GM12801 (cell line): Measurements from ENCODE around the gene ACP5.

Source experiments
- TF ChIP-seq, protein P1 (sequence below): IDR thresholded peaks from one replicate; pipeline ENCODE4 v1.5.1; 2011; ENCODE audit warnings: control low read depth; ENCODE audit not compliant: insufficient read length; ENCODE audit errors: extremely low read depth

The ACP5 gene

DNA sequence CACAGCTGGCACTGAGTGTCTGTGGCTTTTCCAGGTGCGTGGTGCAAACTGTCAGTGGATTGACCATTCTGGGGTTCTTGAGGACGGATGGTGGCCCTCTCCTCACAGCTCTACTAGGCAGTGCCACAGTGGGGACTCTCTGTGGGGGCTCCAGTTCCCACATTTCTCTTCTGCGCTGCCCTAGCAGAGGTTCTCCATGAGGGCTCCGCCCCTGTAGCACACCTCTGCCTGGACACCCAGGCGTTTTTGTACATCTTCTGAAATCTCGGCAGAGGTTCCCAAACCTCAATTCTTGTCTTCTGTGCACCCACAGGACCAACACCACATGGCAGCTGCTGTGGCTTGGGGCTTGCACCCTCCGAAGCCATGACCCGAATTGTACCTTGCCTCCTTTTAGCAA, 29.0 kb upstream of the ACP5 start:
- TF ChIP-seq, protein P1, sequence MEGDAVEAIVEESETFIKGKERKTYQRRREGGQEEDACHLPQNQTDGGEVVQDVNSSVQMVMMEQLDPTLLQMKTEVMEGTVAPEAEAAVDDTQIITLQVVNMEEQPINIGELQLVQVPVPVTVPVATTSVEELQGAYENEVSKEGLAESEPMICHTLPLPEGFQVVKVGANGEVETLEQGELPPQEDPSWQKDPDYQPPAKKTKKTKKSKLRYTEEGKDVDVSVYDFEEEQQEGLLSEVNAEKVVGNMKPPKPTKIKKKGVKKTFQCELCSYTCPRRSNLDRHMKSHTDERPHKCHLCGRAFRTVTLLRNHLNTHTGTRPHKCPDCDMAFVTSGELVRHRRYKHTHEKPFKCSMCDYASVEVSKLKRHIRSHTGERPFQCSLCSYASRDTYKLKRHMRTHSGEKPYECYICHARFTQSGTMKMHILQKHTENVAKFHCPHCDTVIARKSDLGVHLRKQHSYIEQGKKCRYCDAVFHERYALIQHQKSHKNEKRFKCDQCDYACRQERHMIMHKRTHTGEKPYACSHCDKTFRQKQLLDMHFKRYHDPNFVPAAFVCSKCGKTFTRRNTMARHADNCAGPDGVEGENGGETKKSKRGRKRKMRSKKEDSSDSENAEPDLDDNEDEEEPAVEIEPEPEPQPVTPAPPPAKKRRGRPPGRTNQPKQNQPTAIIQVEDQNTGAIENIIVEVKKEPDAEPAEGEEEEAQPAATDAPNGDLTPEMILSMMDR = no peak

DNA sequence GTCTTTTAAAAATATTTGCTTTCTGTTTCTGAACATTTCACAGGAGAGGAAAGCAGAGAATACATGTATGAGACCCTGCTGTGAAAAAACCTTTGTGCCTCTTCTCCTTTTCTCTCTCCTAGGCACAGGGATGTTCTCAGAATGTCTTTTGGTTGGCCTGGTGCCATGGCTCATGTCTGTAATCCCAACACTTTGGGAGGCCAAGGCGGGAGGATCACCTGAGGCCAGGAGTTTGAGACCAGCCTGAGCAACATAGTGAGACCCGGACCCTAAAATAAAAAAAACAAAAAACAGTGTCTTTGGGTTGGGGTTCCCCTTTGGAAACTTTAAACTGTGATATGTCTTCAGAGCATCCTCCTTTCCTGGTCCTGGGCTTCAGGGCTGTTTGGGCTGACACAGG, 21.3 kb upstream of the ACP5 start:
- TF ChIP-seq, protein P1 = no peak

DNA sequence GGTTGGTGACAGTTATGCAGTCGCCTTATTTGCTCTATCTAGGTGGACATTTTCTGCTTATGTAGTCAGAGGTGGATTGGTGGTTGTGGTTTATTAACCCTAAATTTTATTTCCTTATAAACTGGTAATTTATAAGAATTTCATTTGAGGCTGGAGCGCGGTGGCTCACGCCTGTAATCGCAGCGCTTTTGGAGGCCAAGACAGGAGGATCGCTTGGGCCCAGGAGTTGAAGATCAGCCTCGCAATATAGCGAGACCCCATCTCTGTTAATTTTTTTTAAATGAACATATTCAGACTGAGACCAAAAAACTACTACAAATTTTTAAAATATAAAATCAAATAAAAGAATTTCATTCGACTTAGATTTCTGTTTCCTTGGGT, 20.6 kb upstream of the ACP5 start:
- TF ChIP-seq, protein P1 = no peak

DNA sequence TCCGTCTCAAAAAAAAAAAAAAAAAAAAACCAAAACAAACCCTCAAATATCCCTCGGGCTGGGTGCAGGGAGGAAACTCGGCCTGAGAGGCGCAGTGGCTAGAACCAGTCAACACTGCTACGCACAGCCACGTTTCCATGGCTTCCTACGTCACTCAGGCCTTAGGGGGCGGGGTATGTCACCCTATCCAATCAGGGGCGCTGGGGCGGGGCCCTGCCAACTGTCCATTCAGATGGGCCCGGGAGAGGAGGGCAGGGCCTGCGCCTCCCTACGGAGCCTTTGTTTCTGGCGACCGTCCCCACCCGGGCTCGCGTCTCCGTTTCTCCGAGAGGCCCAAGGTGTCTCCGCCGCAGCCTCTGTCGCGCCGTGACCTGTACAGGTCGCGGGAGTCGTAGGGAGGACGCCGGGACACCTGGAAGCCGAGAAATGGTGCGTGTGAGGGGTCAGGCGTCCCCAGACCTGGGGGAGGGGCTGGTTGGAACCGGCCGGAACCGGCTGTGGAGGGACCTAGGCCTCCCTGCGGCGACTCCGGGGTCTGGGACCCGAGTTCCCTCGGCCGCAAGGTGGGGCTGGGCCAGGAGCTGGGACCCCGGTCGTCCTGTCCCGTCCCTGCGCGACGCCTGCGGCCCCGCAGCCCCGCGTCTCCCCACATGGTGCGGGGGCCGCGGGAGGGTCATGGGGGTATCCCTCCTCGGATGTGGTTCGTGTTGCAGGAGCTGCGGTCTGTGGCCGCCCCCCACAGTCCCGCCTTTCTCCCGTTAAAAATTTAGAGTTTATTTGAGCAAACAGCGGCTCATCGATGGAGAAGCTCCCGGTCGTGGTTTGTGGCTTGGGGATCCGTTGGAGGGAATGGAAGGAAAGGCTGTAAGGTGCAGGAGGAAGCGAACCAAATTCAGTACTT, 20.0 kb upstream of the ACP5 start, which contains the start of gene ZNF627:
ZNF627 (plus strand) TSS at position 282 of the 901 bp plus-strand sequence; CDS start at position 427, 145 bp downstream.
- TF ChIP-seq, protein P1 = no peak

DNA sequence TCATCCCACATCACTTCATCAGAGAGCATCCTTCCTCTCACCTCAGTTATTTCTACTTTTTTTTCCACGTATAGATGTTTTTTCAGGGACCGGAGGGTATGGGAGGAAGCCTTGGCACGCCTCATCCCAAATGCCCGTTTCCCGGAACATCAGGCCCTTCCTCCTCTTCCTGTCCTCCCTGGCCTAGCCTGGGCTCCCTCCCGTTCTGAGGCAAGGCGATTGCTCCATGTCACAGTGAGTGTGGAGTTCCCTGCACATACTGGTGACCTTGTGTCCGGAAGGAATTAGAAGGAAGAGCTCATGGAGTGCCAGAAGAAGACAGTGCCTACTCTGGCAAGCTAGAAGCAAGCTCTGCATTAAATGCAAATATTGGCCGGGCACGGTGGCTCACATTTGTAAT, 18.7 kb upstream of the ACP5 start:
- TF ChIP-seq, protein P1 = no peak

DNA sequence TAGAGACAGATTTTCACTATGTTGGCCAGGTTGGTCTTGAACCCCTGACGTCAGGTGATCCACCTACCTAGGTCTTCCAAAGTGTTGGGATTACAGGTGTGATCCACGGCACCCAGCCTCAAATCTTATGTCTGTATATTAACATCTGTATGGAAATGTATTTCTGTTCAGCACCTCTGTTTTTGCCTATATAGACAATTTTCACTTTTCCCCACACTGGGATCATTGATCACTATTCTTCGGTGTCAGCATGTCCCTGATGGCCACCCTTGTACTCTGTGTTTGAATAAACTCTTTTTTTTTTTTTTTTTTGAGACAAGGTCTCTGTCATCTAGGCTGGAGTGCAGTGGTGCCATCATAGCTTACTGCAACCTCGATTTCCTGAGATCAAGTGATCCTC, 16.6 kb upstream of the ACP5 start:
- TF ChIP-seq, protein P1 = no peak

DNA sequence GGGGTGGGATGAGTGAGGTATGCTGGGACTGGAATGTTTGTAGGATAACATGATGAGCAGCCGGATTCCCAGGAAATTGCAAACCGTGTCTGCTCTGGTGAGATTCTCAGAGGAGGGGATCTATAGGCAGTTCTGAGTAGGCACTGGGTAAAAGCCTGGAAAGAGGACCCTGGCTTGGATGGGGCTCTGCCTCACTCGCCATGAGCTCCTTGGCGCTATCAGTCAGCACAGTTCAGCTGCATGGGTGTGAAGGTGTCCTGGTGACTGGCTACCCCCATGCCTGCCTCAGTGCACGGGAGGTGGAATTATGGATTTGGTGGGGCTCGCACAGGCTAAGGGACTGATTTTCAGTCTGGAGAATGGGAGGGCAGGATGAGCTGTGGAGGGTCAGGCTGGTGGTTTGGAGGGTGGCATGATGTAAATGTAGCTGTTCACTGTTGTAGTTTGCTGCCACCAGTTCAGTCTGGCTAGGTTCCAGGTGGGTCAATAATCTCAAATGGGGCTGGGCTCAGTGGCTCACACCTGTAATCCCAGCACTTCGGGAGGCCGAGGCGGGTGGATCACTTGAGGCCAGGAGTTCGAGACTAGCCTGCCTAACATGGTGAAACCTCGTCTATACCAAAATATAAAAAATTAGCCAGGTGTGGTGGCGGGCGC, 10.7 kb upstream of the ACP5 start:
- TF ChIP-seq, protein P1 = no peak
